GM23338 (cell line): ENCODE results near the gene GLB1L. TPM values are rescaled to one million over a fixed set of nuclear protein-coding genes. Genes with fewer than 3 reads are reported as not detected.
"Not testable (repeated sequence)": the region's sequence is repeated elsewhere in the genome, so short reads cannot be mapped to it uniquely, and the experiment has no call there.

Experiments used
- ATAC-seq: fragments of 200-7000 bp; cut with Tn5 transposase; 3 replicates; pipeline ENCODE4 v1.9.1; 2020
- DNase-seq: peaks from one replicate; pipeline ENCODE4 v3.0.0-alpha.2; 2015; ENCODE audit warnings: low spot score
- H2AFZ ChIP-seq: fragments of 200-600 bp; sonication (generic); 2 replicates; pipeline ENCODE4 v1.8.0; 2016; ENCODE audit warnings: antibody characterized with exemption, mild to moderate bottlenecking, moderate library complexity
- H3F3A ChIP-seq: fragments of 200-600 bp; sonication (generic); replicated peaks from 2 replicates; pipeline ENCODE4 v1.8.0; 2017; ENCODE audit warnings: antibody characterized with exemption, mixed run types, low read depth
- H3K27ac ChIP-seq: fragments of 200-600 bp; sonication (generic); 2 replicates; pipeline ENCODE4 v1.6.1; 2016; ENCODE audit warnings: low read depth
- H3K27me3 ChIP-seq: fragments of 200-600 bp; sonication (generic); 2 replicates; pipeline ENCODE4 v1.8.0; 2016; ENCODE audit warnings: mild to moderate bottlenecking, mixed run types, moderate library complexity; ENCODE audit not compliant: insufficient read depth
- H3K36me3 ChIP-seq: fragments of 200-600 bp; sonication (generic); 2 replicates; pipeline ENCODE4 v1.8.0; 2016; ENCODE audit warnings: mild to moderate bottlenecking; ENCODE audit not compliant: insufficient read depth
- H3K4me1 ChIP-seq: fragments of 200-600 bp; sonication (generic); 2 replicates; pipeline ENCODE4 v1.8.0; 2016; ENCODE audit warnings: mild to moderate bottlenecking, moderate library complexity; ENCODE audit not compliant: insufficient read depth
- H3K4me2 ChIP-seq: fragments of 200-600 bp; sonication (generic); 2 replicates; pipeline ENCODE4 v1.7.1; 2017; ENCODE audit warnings: mixed run types
- H3K4me3 ChIP-seq: fragments of 200-600 bp; sonication (generic); 2 replicates; pipeline ENCODE4 v1.6.1; 2016; ENCODE audit warnings: mixed run types
- H3K79me2 ChIP-seq: fragments of 200-600 bp; sonication (generic); replicated peaks from 2 replicates; pipeline ENCODE4 v1.8.0; 2017; ENCODE audit warnings: mild to moderate bottlenecking; ENCODE audit not compliant: insufficient read depth
- H3K9me2 ChIP-seq: fragments of 200-600 bp; sonication (generic); 2 replicates; pipeline ENCODE4 v1.8.0; 2017; ENCODE audit not compliant: insufficient read depth
- H4K20me1 ChIP-seq: fragments of 200-600 bp; sonication (generic); replicated peaks from 2 replicates; pipeline ENCODE4 v1.8.0; 2017; ENCODE audit warnings: mild to moderate bottlenecking; ENCODE audit not compliant: insufficient read depth
- H3K27ac Mint-ChIP-seq: 2 replicates; pipeline ENCODE4 v1.8.0; 2020; ENCODE audit warnings: inconsistent platforms, mild to moderate bottlenecking, moderate library complexity, mixed read lengths
- H3K27me3 Mint-ChIP-seq: 3 replicates; pipeline ENCODE4 v1.8.0; 2022; ENCODE audit warnings: low read depth, mild to moderate bottlenecking, moderate library complexity, mixed read lengths, inconsistent platforms; ENCODE audit not compliant: insufficient read depth, poor library complexity
- H3K36me3 Mint-ChIP-seq: 3 replicates; pipeline ENCODE4 v1.8.0; 2021; ENCODE audit warnings: low read depth, mild to moderate bottlenecking, inconsistent platforms, moderate library complexity, mixed read lengths
- H3K4me1 Mint-ChIP-seq: 3 replicates; pipeline ENCODE4 v1.8.0; 2020; ENCODE audit warnings: mild to moderate bottlenecking, inconsistent platforms, mixed read lengths
- H3K4me3 Mint-ChIP-seq: 3 replicates; pipeline ENCODE4 v1.8.0; 2021; ENCODE audit warnings: moderate library complexity, mild to moderate bottlenecking, inconsistent platforms, mixed read lengths
- H3K9me3 Mint-ChIP-seq: 3 replicates; pipeline ENCODE4 v1.8.0; 2020; ENCODE audit warnings: moderate library complexity, mild to moderate bottlenecking, inconsistent platforms, mixed read lengths
- CREB1 ChIP-seq: fragments of 250-450 bp; sonication (Bioruptor Pico); IDR thresholded peaks from 2 replicates; pipeline ENCODE4 v1.5.0; 2020; ENCODE audit warnings: low read depth, mild to moderate bottlenecking, moderate library complexity
- ETS1 ChIP-seq: IDR thresholded peaks from 2 replicates; pipeline ENCODE4 v1.6.1; 2016; ENCODE audit warnings: antibody characterized with exemption
- EZH2 ChIP-seq: fragments of 200-600 bp; sonication (generic); IDR thresholded peaks from one replicate; pipeline ENCODE4 v1.8.0; 2017; ENCODE audit warnings: antibody characterized with exemption, mild to moderate bottlenecking, low read depth; ENCODE audit not compliant: unreplicated experiment
- EZH2phosphoT487 ChIP-seq: fragments of 200-600 bp; sonication (generic); IDR thresholded peaks from one replicate; pipeline ENCODE4 v1.8.1; 2018; ENCODE audit warnings: antibody characterized with exemption; ENCODE audit not compliant: unreplicated experiment
- NANOG ChIP-seq: IDR thresholded peaks from 2 replicates; pipeline ENCODE4 v1.6.1; 2016; ENCODE audit warnings: antibody characterized with exemption, borderline replicate concordance
- REST ChIP-seq: IDR thresholded peaks from one replicate; pipeline ENCODE4 v1.6.1; 2018; ENCODE audit warnings: antibody characterized with exemption; ENCODE audit not compliant: unreplicated experiment
- STAT1 ChIP-seq: IDR thresholded peaks from one replicate; pipeline ENCODE4 v1.6.1; 2016; ENCODE audit warnings: antibody characterized with exemption; ENCODE audit not compliant: unreplicated experiment
- ZNF114 ChIP-seq: fragments of 250-450 bp; sonication (Bioruptor Pico); IDR thresholded peaks from 2 replicates; pipeline ENCODE4 v1.5.0; 2020; ENCODE audit warnings: mild to moderate bottlenecking, moderate library complexity
- ZNF331 ChIP-seq: fragments of 250-450 bp; sonication (Bioruptor Pico); IDR thresholded peaks from 2 replicates; pipeline ENCODE4 v1.5.0; 2020; ENCODE audit warnings: low read depth, mild to moderate bottlenecking, moderate library complexity
- polyA plus RNA-seq: library from polyadenylated mRNA; unstranded; fragments of >200 nt; fragmentation: Nextera tagmentation; extraction: Ambion mirVana; gene quantifications from 2 replicates; pipeline ENCODE4 v1.2.1, GENCODE V29; 2016
- total RNA-seq: library from RNA; depleted of rRNA; stranded (reverse); fragments of >200 nt; shearing (Covaris generic); gene quantifications from 2 replicates; pipeline ENCODE4 v1.2.3, GENCODE V29; 2014

Gene GLB1L
- total and polyA plus RNA-seq, 2 experiments from 2014 or later, result 1.7 to 5.4 TPM

GRCh38 chr2:219266232-219266631, 21.0 kb upstream of the GLB1L start (continued):
- no peak for TF ChIP-seq REST
- TF ChIP-seq CREB1 (CRISPR knock-in tag), result no peak
- TF ChIP-seq EZH2phosphoT487, result no peak
- TF ChIP-seq NANOG, result no peak
- TF ChIP-seq EZH2, result no peak
- TF ChIP-seq ETS1, result no peak
- TF ChIP-seq STAT1, result no peak

- Histone ChIP-seq H3K4me1 (no peaks in the 10 kb centered on the region), H3K4me3 (no peak overlapping the region), H3K27ac (no peak overlapping the region), H3K27me3 (peaks cover 16% of the 10 kb centered on the region), H4K20me1 (no peaks in the 10 kb centered on the region), H3F3A (no peaks in the 10 kb centered on the region), H3K36me3 (no peaks in the 10 kb centered on the region), H2AFZ (no peak overlapping the region), H3K9me2 (no peaks in the 10 kb centered on the region), H3K79me2 (no peaks in the 10 kb centered on the region), H3K4me2 (no peak overlapping the region)
- Mint-ChIP-seq H3K27ac (no peak overlapping the region), H3K27me3 (peaks cover 11% of the 10 kb centered on the region), H3K4me3 (no peak overlapping the region), H3K36me3 (no peaks in the 10 kb centered on the region), H3K9me3 (no peaks in the 10 kb centered on the region), H3K4me1 (no peaks in the 10 kb centered on the region)
- TF ChIP-seq CREB1 (CRISPR knock-in tag), result no peak
- no peak for TF ChIP-seq EZH2
- no peak for TF ChIP-seq ZNF114 (CRISPR knock-in tag)
- no peak for TF ChIP-seq ZNF331
- TF ChIP-seq REST, result no peak
- no peak for DNase-seq
- no peak for ATAC-seq
Measured at GRCh38 chr2:219261024-219261855, 16.0 kb upstream of the GLB1L start.

- not testable (repeated sequence) for DNase-seq, H2AFZ ChIP-seq, H3K4me1 Mint-ChIP-seq, H3K4me3 Mint-ChIP-seq, H4K20me1 ChIP-seq, H3K27ac Mint-ChIP-seq, H3K36me3 ChIP-seq, ATAC-seq, H3K4me3 ChIP-seq, H3K36me3 Mint-ChIP-seq, H3F3A ChIP-seq, H3K4me1 ChIP-seq, H3K27ac ChIP-seq, H3K79me2 ChIP-seq, H3K9me2 ChIP-seq, H3K9me3 Mint-ChIP-seq, H3K4me2 ChIP-seq
- peaks cover 39% of the 10 kb centered on the region for H3K27me3 ChIP-seq
- H3K27me3 Mint-ChIP-seq, result peaks cover 28% of the 10 kb centered on the region
Measured at GRCh38 chr2:219258942-219259341, 13.7 kb upstream of the GLB1L start.
